Hepatocyte (in vitro differentiated cells): ENCODE data around the gene SURF1. TPM values are rescaled to one million over a fixed set of nuclear protein-coding genes. Genes with fewer than 3 reads are reported as not detected.
"Not testable (repeated sequence)": the region's sequence is repeated elsewhere in the genome, so short reads cannot be mapped to it uniquely, and the experiment has no call there.

Experiments
- DNase-seq: peaks from one replicate; pipeline ENCODE4 v3.0.0-alpha.2; 2016; ENCODE audit warnings: low spot score
- H2AFZ ChIP-seq: fragments of 200-600 bp; sonication (generic); 2 replicates; pipeline ENCODE4 v1.6.0; 2016; ENCODE audit warnings: antibody characterized with exemption, mild to moderate bottlenecking
- H3K27ac ChIP-seq: fragments of 200-600 bp; sonication (generic); 2 replicates; pipeline ENCODE4 v1.5.1; 2016; ENCODE audit warnings: mild to moderate bottlenecking
- H3K27me3 ChIP-seq: fragments of 200-600 bp; sonication (generic); 2 replicates; pipeline ENCODE4 v1.6.1; 2016
- H3K36me3 ChIP-seq: fragments of 200-600 bp; sonication (generic); replicated peaks from 2 replicates; pipeline ENCODE4 v1.5.1; 2016; ENCODE audit warnings: low read depth; ENCODE audit not compliant: insufficient read depth
- H3K4me1 ChIP-seq: fragments of 200-600 bp; sonication (generic); 2 replicates; pipeline ENCODE4 v1.5.1; 2016; ENCODE audit warnings: mild to moderate bottlenecking, moderate library complexity; ENCODE audit not compliant: insufficient read depth
- H3K4me2 ChIP-seq: fragments of 200-600 bp; sonication (generic); 2 replicates; pipeline ENCODE4 v1.6.0; 2016
- H3K4me3 ChIP-seq: fragments of 200-600 bp; sonication (generic); 2 replicates; pipeline ENCODE4 v1.5.1; 2016; ENCODE audit warnings: mild to moderate bottlenecking
- H3K79me2 ChIP-seq: fragments of 200-600 bp; sonication (generic); 2 replicates; pipeline ENCODE4 v1.6.0; 2017; ENCODE audit warnings: mild to moderate bottlenecking
- H3K9me2 ChIP-seq: fragments of 200-600 bp; sonication (generic); replicated peaks from 2 replicates; pipeline ENCODE4 v1.6.0; 2017; ENCODE audit warnings: mild to moderate bottlenecking; ENCODE audit not compliant: insufficient read depth
- H3K9me3 ChIP-seq: fragments of 200-600 bp; sonication (generic); 2 replicates; pipeline ENCODE4 v1.5.1; 2016; ENCODE audit warnings: low read depth, mild to moderate bottlenecking
- H4K20me1 ChIP-seq: fragments of 200-600 bp; sonication (generic); 2 replicates; pipeline ENCODE4 v1.6.0; 2016; ENCODE audit warnings: mild to moderate bottlenecking; ENCODE audit not compliant: insufficient read depth, poor library complexity, severe bottlenecking
- EZH2 ChIP-seq: fragments of 200-600 bp; sonication (generic); IDR thresholded peaks from 2 replicates; pipeline ENCODE4 v1.6.1; 2016; ENCODE audit warnings: antibody characterized with exemption, mild to moderate bottlenecking, borderline replicate concordance
- EZH2phosphoT487 ChIP-seq: fragments of 200-600 bp; sonication (generic); IDR thresholded peaks from one replicate; pipeline ENCODE4 v1.6.1; 2018; ENCODE audit warnings: antibody characterized with exemption, mild to moderate bottlenecking, low read depth, moderate library complexity; ENCODE audit not compliant: unreplicated experiment, severe bottlenecking
- WGBS: methylation state at CpG from one replicate; pipeline ENCODE4 v1.1.6; 2016; ENCODE audit warnings: low lambda C conversion rate; ENCODE audit errors: missing lambda C conversion rate; 5-methylcytosine and 5-hydroxymethylcytosine counted together
- polyA plus RNA-seq: library from polyadenylated mRNA; unstranded; fragments of >200 nt; fragmentation: Nextera tagmentation; extraction: Ambion mirVana; gene quantifications from 2 replicates; pipeline ENCODE4 v1.2.1, GENCODE V29; 2016
- total RNA-seq: library from RNA; depleted of rRNA; stranded (reverse); fragments of >200 nt; gene quantifications from 2 replicates; pipeline ENCODE4 v1.2.3, GENCODE V29; 2014
- TF ChIP-seq, protein P1 (sequence below): fragments of 200-600 bp; sonication (generic); IDR thresholded peaks from 2 replicates; pipeline ENCODE4 v1.5.1; 2016; ENCODE audit warnings: antibody characterized with exemption, mild to moderate bottlenecking; ENCODE audit not compliant: poor library complexity

The SURF1 gene
- total and polyA plus RNA-seq, 2 experiments from 2014 or later: 37.4 to 76.5 TPM

GRCh38 chr9:133323211-133323610, 33.1 kb downstream of the SURF1 start:
- H2AFZ ChIP-seq: no peak overlapping the region
- no peaks in the 10 kb centered on the region for H3K36me3 ChIP-seq
- H3K79me2 ChIP-seq: no peaks in the 10 kb centered on the region
- no peak overlapping the region for H3K27ac ChIP-seq
- H3K4me3 ChIP-seq: no peak overlapping the region
- H3K27me3 ChIP-seq: no peaks in the 10 kb centered on the region
- no peaks in the 10 kb centered on the region for H3K4me1 ChIP-seq
- H3K9me3 ChIP-seq: no peaks in the 10 kb centered on the region
- H3K9me2 ChIP-seq: no peaks in the 10 kb centered on the region
- TF ChIP-seq EZH2phosphoT487: no peak
- TF ChIP-seq, protein P1, sequence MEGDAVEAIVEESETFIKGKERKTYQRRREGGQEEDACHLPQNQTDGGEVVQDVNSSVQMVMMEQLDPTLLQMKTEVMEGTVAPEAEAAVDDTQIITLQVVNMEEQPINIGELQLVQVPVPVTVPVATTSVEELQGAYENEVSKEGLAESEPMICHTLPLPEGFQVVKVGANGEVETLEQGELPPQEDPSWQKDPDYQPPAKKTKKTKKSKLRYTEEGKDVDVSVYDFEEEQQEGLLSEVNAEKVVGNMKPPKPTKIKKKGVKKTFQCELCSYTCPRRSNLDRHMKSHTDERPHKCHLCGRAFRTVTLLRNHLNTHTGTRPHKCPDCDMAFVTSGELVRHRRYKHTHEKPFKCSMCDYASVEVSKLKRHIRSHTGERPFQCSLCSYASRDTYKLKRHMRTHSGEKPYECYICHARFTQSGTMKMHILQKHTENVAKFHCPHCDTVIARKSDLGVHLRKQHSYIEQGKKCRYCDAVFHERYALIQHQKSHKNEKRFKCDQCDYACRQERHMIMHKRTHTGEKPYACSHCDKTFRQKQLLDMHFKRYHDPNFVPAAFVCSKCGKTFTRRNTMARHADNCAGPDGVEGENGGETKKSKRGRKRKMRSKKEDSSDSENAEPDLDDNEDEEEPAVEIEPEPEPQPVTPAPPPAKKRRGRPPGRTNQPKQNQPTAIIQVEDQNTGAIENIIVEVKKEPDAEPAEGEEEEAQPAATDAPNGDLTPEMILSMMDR: no peak
- TF ChIP-seq EZH2: no peak
- 92% methylated on average over 10 of the region's 10 CpGs for WGBS
- DNase-seq: no peak
- H4K20me1 ChIP-seq: no peaks in the 10 kb centered on the region
- no peak overlapping the region for H3K4me2 ChIP-seq

DNA sequence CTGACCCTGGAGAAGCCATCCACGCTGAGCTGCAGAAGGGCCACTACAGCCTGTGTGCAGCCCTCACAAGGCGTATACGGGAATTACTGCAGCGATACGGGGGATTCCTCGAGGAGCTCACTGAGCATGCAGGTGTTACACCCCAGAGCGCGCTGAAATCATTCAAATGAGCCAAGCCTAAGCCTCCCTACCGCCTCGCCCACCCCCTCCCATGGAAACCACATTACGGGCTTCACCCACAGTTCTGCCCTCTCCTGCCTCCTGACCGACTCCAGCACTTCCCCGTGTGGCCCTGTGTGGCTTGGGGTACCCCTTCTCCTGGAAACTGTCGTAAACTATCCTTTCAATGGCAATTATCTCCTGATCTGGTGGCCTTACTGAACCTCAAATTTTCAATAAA, 33.6 kb downstream of the SURF1 start:
- TF ChIP-seq, protein P1: no peak
- no peak for TF ChIP-seq EZH2phosphoT487
- no peak for TF ChIP-seq EZH2
- Histone ChIP-seq H3K4me3 (no peak overlapping the region), H3K9me3 (no peaks in the 10 kb centered on the region), H3K36me3 (no peaks in the 10 kb centered on the region), H2AFZ (no peak overlapping the region), H3K4me1 (no peaks in the 10 kb centered on the region), H3K27me3 (no peaks in the 10 kb centered on the region), H3K4me2 (no peak overlapping the region), H3K27ac (no peak overlapping the region), H3K9me2 (no peaks in the 10 kb centered on the region), H3K79me2 (no peaks in the 10 kb centered on the region), H4K20me1 (no peaks in the 10 kb centered on the region)
- 95% methylated on average over 14 of the region's 14 CpGs for WGBS
- DNase-seq: no peak

GRCh38 chr9:133321411-133321935, 34.8 kb downstream of the SURF1 start:
- H3K36me3 ChIP-seq: no peaks in the 10 kb centered on the region
- DNase-seq: no peak
- H3K79me2 ChIP-seq: no peaks in the 10 kb centered on the region
- H3K4me2 ChIP-seq: no peak overlapping the region
- WGBS: 91% methylated on average over 13 of the region's 13 CpGs
- H3K27me3 ChIP-seq: no peaks in the 10 kb centered on the region
- no peak overlapping the region for H3K4me3 ChIP-seq
- no peak overlapping the region for H3K27ac ChIP-seq
- no peaks in the 10 kb centered on the region for H3K9me2 ChIP-seq
- H3K9me3 ChIP-seq: no peaks in the 10 kb centered on the region
- no peaks in the 10 kb centered on the region for H3K4me1 ChIP-seq
- H2AFZ ChIP-seq: no peak overlapping the region
- TF ChIP-seq, protein P1: no peak
- TF ChIP-seq EZH2phosphoT487: no peak
- TF ChIP-seq EZH2: no peak
- H4K20me1 ChIP-seq: no peaks in the 10 kb centered on the region

GRCh38 chr9:133320421-133320881, 35.8 kb downstream of the SURF1 start:
- no peak for DNase-seq
- Histone ChIP-seq H3K9me3 (no peaks in the 10 kb centered on the region), H3K27ac (no peak overlapping the region), H3K4me3 (no peak overlapping the region), H3K4me1 (no peaks in the 10 kb centered on the region), H4K20me1 (no peaks in the 10 kb centered on the region), H3K79me2 (no peaks in the 10 kb centered on the region), H3K36me3 (no peaks in the 10 kb centered on the region), H2AFZ (no peak overlapping the region), H3K4me2 (no peak overlapping the region), H3K27me3 (no peaks in the 10 kb centered on the region), H3K9me2 (no peaks in the 10 kb centered on the region)
- WGBS: 85% methylated on average over 13 of the region's 13 CpGs
- no peak for TF ChIP-seq EZH2
- TF ChIP-seq, protein P1: no peak
- no peak for TF ChIP-seq EZH2phosphoT487

DNA sequence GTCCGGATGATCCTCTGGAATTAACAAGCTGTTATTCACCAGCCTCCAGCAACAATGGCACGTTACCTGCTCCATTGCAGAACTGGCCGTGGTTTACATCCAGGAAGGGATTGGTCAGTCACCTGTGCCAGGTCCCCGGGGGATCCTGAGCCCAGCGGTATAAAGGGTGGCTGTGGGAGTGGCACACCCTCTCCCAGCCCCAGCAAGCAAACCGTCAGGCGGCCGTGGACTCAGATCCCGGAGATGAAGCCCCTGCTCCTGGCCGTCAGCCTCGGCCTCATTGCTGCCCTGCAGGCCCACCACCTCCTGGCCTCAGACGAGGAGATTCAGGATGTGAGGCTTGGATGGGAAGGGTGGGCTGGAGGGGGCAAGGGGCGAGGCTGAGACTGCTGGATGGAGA, 38.7 kb downstream of the SURF1 start:
- H2AFZ ChIP-seq, H3K9me3 ChIP-seq, H3K4me2 ChIP-seq, H3K79me2 ChIP-seq, H3K27ac ChIP-seq, H3K36me3 ChIP-seq, H3K9me2 ChIP-seq, H4K20me1 ChIP-seq, H3K4me3 ChIP-seq, H3K4me1 ChIP-seq, H3K27me3 ChIP-seq, DNase-seq: not testable (repeated sequence)
- 79% methylated on average over 13 of the region's 13 CpGs for WGBS
